Liver (tissue), 3 donors: ENCODE measurements around the gene UBE2R2.

ENCODE experiments used
- CTCF ChIP-seq: fragments of 150-350 bp; IDR thresholded peaks from 2 replicates; pipeline ENCODE4 v1.5.1; 2017; ENCODE audit warnings: improper control_type of control experiment, low read depth, low read length; ENCODE audit not compliant: missing input control
- EGR1 ChIP-seq, 2 donors: IDR thresholded peaks; 2 replicates each; pipeline ENCODE4 v1.6.1; 2016 to 2018; ENCODE audit warnings: antibody characterized with exemption in 2 of 2, low read depth in 2 of 2
- GABPA ChIP-seq, 2 donors: IDR thresholded peaks in 1 of 2; conservative IDR thresholded peaks in 1 of 2; 2 replicates each; pipeline ENCODE4 v1.6.1; 2016; ENCODE audit warnings: antibody characterized with exemption in 2 of 2, mild to moderate bottlenecking in 1 of 2, moderate library complexity in 1 of 2
- JUND ChIP-seq, 2 donors: IDR thresholded peaks; 2 replicates each; pipeline ENCODE4 v1.6.1; 2016; ENCODE audit warnings: antibody characterized with exemption in 2 of 2
- NR2F2 ChIP-seq: IDR thresholded peaks from 2 replicates; pipeline ENCODE4 v1.6.1; 2016; ENCODE audit warnings: antibody characterized with exemption
- RAD21 ChIP-seq, 2 donors: IDR thresholded peaks; 2 replicates each; pipeline ENCODE4 v1.6.1; 2016; ENCODE audit warnings: antibody characterized with exemption in 2 of 2, mild to moderate bottlenecking in 2 of 2
- RXRA ChIP-seq, 2 donors: IDR thresholded peaks; 2 replicates each; pipeline ENCODE4 v1.6.1; 2017 to 2018; ENCODE audit warnings: antibody characterized with exemption in 2 of 2, mild to moderate bottlenecking in 1 of 2
- TAF1 ChIP-seq: conservative IDR thresholded peaks from 2 replicates; pipeline ENCODE4 v1.6.1; 2016; ENCODE audit warnings: antibody characterized with exemption, mild to moderate bottlenecking
- YY1 ChIP-seq: IDR thresholded peaks from 2 replicates; pipeline ENCODE4 v1.6.1; 2016; ENCODE audit warnings: antibody characterized with exemption, mild to moderate bottlenecking
- TF ChIP-seq, protein P1 (sequence below): IDR thresholded peaks from 2 replicates; pipeline ENCODE4 v1.6.1; 2016; ENCODE audit warnings: antibody characterized with exemption
- TF ChIP-seq, protein P2 (sequence below): IDR thresholded peaks from 2 replicates; pipeline ENCODE4 v1.6.1; 2016; ENCODE audit warnings: antibody characterized with exemption, mild to moderate bottlenecking
- donor health status: healthy.
- donor health status: healthy.

GRCh38 chr9:33908749-33909148 lies 91.8 kb downstream of the UBE2R2 start:
- TF ChIP-seq, protein P1, sequence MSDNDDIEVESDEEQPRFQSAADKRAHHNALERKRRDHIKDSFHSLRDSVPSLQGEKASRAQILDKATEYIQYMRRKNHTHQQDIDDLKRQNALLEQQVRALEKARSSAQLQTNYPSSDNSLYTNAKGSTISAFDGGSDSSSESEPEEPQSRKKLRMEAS = no peak
- no peak for TF ChIP-seq RXRA (IDR thresholded peaks at IDR 0.05)
- TF ChIP-seq TAF1 = no peak
- TF ChIP-seq, protein P2, sequence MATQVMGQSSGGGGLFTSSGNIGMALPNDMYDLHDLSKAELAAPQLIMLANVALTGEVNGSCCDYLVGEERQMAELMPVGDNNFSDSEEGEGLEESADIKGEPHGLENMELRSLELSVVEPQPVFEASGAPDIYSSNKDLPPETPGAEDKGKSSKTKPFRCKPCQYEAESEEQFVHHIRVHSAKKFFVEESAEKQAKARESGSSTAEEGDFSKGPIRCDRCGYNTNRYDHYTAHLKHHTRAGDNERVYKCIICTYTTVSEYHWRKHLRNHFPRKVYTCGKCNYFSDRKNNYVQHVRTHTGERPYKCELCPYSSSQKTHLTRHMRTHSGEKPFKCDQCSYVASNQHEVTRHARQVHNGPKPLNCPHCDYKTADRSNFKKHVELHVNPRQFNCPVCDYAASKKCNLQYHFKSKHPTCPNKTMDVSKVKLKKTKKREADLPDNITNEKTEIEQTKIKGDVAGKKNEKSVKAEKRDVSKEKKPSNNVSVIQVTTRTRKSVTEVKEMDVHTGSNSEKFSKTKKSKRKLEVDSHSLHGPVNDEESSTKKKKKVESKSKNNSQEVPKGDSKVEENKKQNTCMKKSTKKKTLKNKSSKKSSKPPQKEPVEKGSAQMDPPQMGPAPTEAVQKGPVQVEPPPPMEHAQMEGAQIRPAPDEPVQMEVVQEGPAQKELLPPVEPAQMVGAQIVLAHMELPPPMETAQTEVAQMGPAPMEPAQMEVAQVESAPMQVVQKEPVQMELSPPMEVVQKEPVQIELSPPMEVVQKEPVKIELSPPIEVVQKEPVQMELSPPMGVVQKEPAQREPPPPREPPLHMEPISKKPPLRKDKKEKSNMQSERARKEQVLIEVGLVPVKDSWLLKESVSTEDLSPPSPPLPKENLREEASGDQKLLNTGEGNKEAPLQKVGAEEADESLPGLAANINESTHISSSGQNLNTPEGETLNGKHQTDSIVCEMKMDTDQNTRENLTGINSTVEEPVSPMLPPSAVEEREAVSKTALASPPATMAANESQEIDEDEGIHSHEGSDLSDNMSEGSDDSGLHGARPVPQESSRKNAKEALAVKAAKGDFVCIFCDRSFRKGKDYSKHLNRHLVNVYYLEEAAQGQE = no peak
- TF ChIP-seq CTCF = no peak
- TF ChIP-seq NR2F2 = no peak
- TF ChIP-seq RAD21 (IDR thresholded peaks at IDR 0.05) = no peak
- TF ChIP-seq JUND (IDR thresholded peaks at IDR 0.05) = no peak
- no peak for TF ChIP-seq GABPA (IDR thresholded peaks at IDR 0.05 in 1 of 2, conservative IDR thresholded peaks at IDR 0.05 in 1 of 2)
- no peak for TF ChIP-seq YY1
- no peak for TF ChIP-seq EGR1 (IDR thresholded peaks at IDR 0.05; ENCODE audit: low read depth in 2 of 2)
